Activated CD8-positive, alpha-beta memory T cell treated with anti-CD3 and anti-CD28 coated beads, Interleukin-2, amount 50 U/mL, for 1 hour (primary cell): Measurements from ENCODE around the gene HOXA4.

Source experiments
- DNase-seq: peaks from one replicate; pipeline ENCODE4 v3.0.0-alpha.2; 2020; ENCODE audit errors: extremely low read depth

The HOXA4 gene

DNA sequence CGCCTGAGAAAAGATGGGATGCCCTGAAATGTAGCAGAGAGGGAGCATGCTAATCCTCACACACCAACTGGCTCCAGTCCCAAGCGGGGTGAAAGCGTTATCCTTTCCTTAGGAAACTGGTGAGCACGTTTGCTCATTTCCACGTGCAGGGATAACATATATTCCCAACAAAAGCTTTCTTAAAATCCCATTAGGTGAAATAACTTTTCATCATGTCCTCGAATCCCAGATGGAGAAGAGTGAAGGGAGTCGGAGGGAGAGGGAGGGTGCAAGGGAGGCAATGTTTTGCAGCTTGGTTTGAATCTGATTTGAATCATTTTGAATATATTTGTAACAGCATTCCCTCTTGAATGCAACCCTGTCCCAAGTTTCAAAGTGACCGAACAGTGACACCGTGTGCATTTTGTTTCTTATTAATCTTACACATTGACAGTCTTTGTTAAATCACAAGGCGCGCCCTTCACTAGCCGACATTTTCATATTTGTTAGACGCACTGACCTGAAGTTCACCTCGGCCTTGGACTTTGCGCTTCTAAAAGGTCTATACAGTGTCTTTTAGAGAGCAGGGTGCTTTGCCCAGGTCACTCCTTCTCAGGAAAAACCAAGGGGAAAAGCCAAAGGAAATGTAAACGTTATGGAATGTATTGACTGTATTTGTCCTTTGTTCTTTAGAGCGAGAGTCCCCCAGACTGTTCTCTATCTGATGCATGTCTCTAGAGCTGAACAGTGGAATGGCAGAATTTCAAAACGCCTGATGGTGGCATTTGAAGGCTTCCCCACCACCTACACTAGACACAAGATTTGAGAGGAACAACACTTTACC, 3.1 kb upstream of the HOXA4 start:
- no peak for DNase-seq

DNA sequence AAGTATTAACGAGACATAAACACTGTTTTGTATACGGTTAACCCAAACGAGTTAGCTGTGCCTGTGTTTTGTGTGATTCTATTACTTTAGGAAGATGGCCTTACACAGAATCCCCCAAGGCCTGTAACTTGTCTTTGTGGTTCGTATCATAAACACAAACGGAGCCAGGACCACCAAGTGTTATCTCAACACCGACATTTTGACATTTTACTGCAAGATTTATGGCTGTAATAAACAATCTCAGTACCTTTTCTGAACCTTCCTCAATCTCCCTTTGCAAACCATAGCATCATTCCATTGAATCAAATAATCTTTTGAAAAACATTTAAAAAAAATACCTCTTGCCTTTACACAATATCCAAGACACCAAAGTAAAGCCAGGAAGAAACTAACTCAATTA, 2.4 kb upstream of the HOXA4 start:
- no peak for DNase-seq

- DNase-seq = no peak
Observed at GRCh38 chr7:27132214-27132613, 1.7 kb upstream of the HOXA4 start.

GRCh38 chr7:27131390-27131819, 848 bp upstream of the HOXA4 start:
- no peak for DNase-seq

DNA sequence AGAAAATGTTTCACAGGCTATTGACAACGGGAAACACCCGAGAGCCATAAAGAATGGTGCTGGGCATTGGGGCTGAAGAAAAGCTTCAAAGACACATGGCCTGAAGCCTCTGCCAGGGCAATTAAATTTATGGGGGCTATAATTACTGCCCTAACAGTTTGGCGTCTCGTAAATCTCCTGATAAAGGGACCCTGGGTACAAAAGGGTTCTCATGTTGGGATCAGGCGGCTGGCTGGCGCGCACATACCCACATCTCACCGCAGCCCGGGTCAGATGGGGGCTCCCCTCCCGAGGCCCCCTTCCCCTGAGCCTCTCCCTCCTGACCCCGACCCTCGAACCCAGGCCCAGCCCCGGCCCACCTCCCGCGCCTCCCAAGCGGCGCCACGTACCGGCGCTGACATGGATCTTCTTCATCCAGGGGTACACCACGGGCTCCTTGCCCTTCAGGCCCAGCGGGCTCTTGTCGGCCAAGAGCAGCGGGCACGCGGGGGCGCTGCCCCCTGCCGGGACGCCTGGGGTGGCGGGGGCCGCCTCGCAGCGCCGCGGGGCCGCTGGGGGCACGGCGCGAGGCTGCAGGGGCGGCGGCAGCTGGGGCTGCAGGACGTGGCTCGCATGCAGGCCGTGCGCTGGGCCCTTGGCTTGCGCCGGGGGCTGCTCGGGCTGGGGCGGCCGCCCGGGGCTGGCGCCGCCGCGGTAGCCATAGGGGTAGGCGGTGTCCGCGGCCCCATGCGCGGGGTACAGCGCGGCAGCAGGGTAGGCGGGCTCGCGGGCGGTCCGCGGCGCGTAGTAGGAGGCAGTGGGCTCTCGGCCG, 623 bp downstream of the HOXA4 start:
- DNase-seq = no peak

DNA sequence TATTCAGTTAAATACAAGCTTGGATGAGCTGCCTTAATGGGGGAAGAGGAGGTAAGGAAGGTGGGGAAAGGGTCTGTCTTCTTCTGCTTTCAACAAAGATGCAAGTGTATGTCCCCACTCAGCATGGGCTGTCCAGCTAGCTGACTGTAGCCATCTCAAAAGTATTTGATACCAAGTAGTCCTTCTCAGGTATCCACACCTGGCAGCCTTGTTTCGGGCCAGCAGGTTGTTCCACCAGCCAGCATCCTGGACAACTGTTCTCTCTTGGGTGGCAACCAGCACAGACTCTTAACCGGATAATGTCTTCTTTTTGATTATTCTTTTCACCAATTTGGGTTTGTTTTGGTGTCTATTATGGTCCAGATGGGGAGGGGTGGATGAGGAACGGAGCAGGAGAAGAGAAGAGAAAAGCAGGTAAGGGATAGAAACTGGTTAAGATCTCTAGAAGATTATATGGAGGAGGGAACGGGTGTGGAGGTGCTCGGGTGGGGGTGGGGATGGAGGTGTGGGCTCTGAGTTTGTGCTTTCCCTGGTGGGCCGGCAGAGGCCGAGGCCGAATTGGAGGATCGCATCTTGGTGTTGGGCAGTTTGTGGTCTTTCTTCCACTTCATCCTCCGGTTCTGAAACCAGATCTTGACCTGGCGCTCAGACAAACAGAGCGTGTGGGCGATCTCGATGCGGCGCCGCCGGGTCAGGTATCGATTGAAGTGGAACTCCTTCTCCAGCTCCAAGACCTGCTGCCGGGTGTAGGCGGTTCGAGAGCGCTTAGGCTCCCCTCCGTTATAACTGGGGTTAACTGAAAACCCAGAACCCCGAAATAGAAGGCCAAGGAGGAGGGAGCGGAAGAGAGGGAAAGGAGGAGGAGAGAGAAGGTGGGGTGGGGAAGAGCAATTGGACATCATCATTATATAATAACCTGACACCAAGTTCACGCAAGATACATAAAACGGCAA, 1.5 kb downstream of the HOXA4 start:
- DNase-seq = no peak

- no peak for DNase-seq
Observed at GRCh38 chr7:27128034-27128433, 2.5 kb downstream of the HOXA4 start.

- no peak for DNase-seq
Observed at GRCh38 chr7:27126596-27127327, 3.8 kb downstream of the HOXA4 start.

- no peak for DNase-seq
Observed at GRCh38 chr7:27125986-27126394, 4.6 kb downstream of the HOXA4 start.

GRCh38 chr7:27124902-27125689, 5.5 kb downstream of the HOXA4 start:
- no peak for DNase-seq

DNA sequence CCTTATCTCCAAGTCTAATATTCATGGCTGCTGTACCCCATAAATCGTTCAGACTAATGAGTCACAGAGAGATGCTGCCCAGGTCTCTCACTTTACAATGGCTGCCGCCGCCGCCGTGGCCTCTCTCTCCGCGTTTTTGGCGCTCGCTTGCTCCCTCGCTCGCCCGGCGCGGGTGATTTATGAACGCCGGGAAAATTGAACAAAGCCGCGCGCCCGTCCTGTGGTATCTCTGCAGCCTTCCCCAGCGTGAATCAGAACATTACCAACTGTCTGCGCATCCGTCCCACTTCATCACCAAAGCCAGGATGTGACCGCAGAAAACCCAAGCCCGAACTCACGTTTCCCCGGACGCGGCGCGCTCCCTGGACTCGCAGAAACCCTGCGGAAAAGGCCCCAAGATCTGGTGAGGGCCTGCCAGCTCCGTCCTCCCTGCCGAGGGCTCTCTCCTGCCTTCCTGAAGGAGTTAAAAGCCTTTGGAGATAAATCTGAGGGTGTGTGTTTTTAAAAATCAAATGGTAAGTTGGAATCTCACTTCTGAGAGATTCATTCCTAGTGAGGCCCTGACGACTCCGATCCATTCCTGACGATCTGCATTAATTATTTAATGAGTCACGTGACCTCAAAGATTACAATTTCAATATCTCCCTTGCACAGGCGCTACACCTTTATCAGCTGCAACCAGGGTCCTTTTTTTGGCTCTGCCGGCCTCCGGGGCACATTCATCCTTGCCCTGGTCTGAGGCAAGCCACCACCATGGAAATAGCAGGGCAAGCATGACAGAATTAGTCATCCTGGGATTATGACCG, 6.3 kb downstream of the HOXA4 start:
- DNase-seq = no peak

DNA sequence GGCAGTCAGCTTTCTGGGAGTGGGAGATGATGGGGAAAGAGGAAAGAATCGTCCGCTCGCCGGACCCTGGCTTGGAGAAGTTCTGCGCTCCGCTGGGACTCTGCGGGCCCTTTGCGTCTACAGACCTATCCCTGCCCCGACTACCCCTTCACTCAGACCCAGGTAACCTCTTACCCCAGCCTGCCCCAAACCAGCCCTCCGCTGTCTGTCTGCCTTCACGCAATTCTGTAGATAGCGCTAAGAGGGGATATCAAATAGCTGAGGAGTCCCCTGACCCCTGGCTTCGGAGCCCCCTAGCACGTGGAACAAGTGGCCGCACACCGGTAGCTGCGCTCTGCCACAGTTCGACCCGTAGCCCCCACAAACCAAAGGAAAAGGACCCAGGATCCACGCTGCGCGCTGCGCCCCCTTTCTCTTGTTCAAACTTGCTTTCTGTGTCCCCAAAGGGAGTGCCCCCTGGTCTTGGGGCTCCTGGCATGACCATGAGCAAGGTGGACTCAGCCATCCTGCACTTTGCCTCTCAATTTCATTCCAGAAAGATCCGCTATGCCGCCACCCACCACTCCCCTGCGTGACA, 7.0 kb downstream of the HOXA4 start:
- DNase-seq = no peak

- DNase-seq = no peak
Observed at GRCh38 chr7:27123007-27123476, 7.5 kb downstream of the HOXA4 start.

GRCh38 chr7:27122077-27122910, 8.3 kb downstream of the HOXA4 start:
- DNase-seq = no peak

GRCh38 chr7:27121684-27122076, 8.9 kb downstream of the HOXA4 start:
- no peak for DNase-seq

DNA sequence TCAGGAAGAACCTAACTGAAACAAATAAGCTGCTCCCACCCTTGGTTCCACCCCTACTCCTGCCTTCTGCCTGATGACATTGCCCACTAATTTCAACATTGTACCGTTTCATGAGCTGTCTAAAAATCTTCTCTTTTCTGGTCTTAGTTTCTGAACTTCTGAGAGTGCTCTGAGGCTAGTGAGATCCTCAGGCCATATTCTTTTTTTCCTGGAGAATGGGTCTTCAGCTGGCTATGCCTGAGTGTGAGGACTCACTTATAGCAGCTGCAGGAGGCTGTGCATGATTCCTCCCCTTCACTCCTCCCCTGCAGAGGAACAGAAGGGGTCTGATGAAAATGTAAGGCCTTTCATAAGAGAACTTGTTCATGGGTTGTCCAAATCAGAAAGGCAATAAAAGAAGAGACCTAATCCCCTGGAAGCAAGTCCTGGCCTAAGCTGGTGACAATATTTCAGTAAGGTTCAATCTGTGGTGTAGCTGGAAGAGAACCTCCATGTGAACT, 11.1 kb downstream of the HOXA4 start:
- no peak for DNase-seq

- DNase-seq = no peak
Observed at GRCh38 chr7:27118580-27118979, 12.0 kb downstream of the HOXA4 start.
